ENCODE results near the gene CPEB2. TPM values are rescaled to one million over a fixed set of nuclear protein-coding genes. Genes with fewer than 3 reads are reported as not detected.

Gene CPEB2
- total and polyA plus RNA-seq, 10 of the 15 experiments (the other 5 are each of a cell fraction or from before 2014, with no cell fraction given): 0.73 to 8.3 (median 3.7) TPM

- Histone ChIP-seq H4K20me1 (ENCODE audit: control insufficient read depth, insufficient read depth) (no peaks in the 10 kb centered on the region), H3K4me3 (no peak overlapping the region), H3K4me1 (ENCODE audit: control insufficient read depth, insufficient read depth, low read length) (no peaks in the 10 kb centered on the region), H3K79me2 (ENCODE audit: control insufficient read depth, insufficient read depth, low read length) (no peaks in the 10 kb centered on the region), H3K9me3 (replicated peaks; ENCODE audit: control insufficient read depth, insufficient read depth, low read length) (no peaks in the 10 kb centered on the region), H3K9ac (ENCODE audit: control insufficient read depth, insufficient read depth, low read length) (no peak overlapping the region), H3K27me3 (replicated peaks in 1 of 2; ENCODE audit: control insufficient read depth in 2 of 2, insufficient read depth in 2 of 2, low read length in 1 of 2) (no peaks in the 10 kb centered on the region), H3K27ac (ENCODE audit: control insufficient read depth, insufficient read depth) (no peak overlapping the region), H2AFZ (ENCODE audit: control insufficient read depth, low read depth, low read length) (no peak overlapping the region), H3K36me3 (ENCODE audit: control insufficient read depth in 2 of 2, insufficient read depth in 2 of 2, low read length in 1 of 2) (peaks cover 2 to 13% of the 10 kb centered on the region in 2 experiments), H3K4me2 (ENCODE audit: control insufficient read depth, insufficient read depth) (no peak overlapping the region)
- no TSS peak for BruUV-seq (replicated peaks)
- ChIA-PET POLR2A (no interaction called here), RAD21 (ENCODE audit: unreplicated experiment) (no interaction called here), CTCF (no interaction called here), SMC1A (ENCODE audit: uncharacterized antibody, unreplicated experiment) (interaction anchor here (1.1 to 1.7 kb wide), 2 partner anchors 13 to 51 kb away, joined by 3 to 4 read pairs; no protein-coding TSS in a partner anchor)
- intact Hi-C loops (cut with micrococcal nuclease; ENCODE audit: unreplicated experiment): no loop called here
- DNase-seq (ENCODE audit: low read depth, low spot score): no peak
- WGBS (ENCODE audit: insufficient coverage, insufficient replicate concordance, low lambda C conversion rate, missing lambda C conversion rate): 100% methylated on average over 2 of the region's 2 CpGs
- ATAC-seq: no peak
- TF ChIP-seq SKIL (IDR thresholded peaks at IDR 0.05; ENCODE audit: low read depth, poor library complexity, severe bottlenecking) (no peak), POLR2AphosphoS5 (IDR thresholded peaks at IDR 0.05; ENCODE audit: low read length) (no peak), TBL1XR1 (IDR thresholded peaks at IDR 0.05; ENCODE audit: low read depth, low read length) (no peak), PML (IDR thresholded peaks at IDR 0.05; ENCODE audit: low read length) (no peak), E2F4 (IDR thresholded peaks at IDR 0.05; ENCODE audit: low read depth, low read length) (no peak), IKZF1 (conservative IDR thresholded peaks at IDR 0.05) (no peak), CHD1 (IDR thresholded peaks at IDR 0.05; ENCODE audit: low read depth, low read length) (no peak), RELA (IDR thresholded peaks at IDR 0.05; ENCODE audit: borderline replicate concordance, partially characterized antibody) (no peak), BACH1 (IDR thresholded peaks at IDR 0.05; ENCODE audit: borderline replicate concordance) (no peak), YBX1 (IDR thresholded peaks at IDR 0.05) (no peak), IRF3 (IDR thresholded peaks at IDR 0.05) (no peak), SMAD5 (IDR thresholded peaks at IDR 0.05; ENCODE audit: low read depth) (no peak), ZNF592 (IDR thresholded peaks at IDR 0.05) (no peak), YY1 (IDR thresholded peaks at IDR 0.05; ENCODE audit: low read depth, low read length) (no peak), SP1 (IDR thresholded peaks at IDR 0.05; ENCODE audit: low read depth, low read length) (no peak), TAF1 (IDR thresholded peaks at IDR 0.05; ENCODE audit: borderline replicate concordance, low read depth, low read length) (no peak)
- in situ Hi-C loops (cut with MboI): no loop called here
- FAIRE-seq: no peak
These were observed 57.9 kb downstream of the CPEB2 start for GRCh38 chr4:15060213-15060612.

Data from GM12878 (cell line).